HG03066 (cell line): ENCODE data around the gene ADARB2.

Experiments
- ATAC-seq: cut with Tn5 transposase; IDR thresholded peaks from one replicate; pipeline ENCODE4 v1.9.1; 2021; ENCODE audit warnings: low read depth; ENCODE audit not compliant: unreplicated experiment

The ADARB2 gene

DNA sequence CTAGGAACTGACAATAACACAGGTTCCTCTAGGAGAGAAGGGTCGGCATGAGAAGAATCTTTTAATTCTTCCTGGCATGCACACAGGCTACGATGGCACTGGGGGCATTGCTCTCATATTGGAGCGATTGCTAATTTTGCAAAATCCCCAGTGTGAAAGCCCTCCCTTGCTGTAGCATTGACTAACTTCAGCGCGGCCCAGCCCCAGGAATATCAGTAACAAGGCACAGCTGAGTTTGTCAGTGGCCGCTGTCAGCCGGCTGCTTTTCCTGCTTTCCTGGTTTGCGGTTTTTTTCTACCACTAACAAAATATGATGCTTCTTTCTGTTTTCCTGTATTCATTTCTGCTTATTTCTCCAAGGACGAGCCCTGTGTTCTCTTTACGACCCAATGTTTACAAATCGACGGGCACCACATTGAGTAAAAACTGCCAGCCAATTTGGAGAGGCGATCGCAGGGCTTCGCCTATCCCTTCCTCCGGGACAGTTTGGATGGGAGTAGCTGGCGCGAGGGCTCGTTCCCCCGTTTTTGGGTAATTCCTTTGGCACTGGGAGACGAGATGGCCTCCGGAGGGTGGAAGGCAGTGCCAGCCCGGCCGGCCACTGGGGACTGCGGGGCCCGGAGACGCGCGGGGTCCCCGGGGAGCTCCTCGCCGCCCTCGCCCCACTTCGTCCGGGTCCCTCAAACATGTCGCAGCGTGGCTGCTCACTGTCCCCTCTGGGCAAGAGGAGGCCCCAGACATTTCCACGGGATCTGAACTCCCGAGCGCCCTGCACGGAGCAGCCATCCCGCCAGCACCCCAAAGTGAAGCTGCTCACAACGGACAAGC, 967 bp downstream of the ADARB2 start:
- ATAC-seq: no peak

DNA sequence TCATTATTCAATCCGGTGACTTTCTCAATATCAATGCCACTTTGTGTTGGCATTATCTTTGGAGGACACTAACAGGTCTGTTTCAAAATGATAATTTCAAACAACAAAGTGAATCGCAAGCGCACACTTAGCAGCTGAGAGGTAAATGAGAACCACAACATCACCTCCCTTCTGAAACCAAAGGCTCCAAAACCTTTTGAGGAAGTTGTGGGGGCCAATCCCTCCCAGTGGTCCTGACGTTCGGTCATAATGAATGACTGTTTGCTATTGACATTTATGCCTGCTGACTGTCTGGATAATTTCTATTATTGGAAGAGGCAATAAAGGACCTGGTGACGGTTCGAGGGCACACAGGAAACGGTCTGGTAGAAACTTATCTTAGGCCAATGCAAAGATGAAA, 1.8 kb downstream of the ADARB2 start:
- ATAC-seq: no peak

DNA sequence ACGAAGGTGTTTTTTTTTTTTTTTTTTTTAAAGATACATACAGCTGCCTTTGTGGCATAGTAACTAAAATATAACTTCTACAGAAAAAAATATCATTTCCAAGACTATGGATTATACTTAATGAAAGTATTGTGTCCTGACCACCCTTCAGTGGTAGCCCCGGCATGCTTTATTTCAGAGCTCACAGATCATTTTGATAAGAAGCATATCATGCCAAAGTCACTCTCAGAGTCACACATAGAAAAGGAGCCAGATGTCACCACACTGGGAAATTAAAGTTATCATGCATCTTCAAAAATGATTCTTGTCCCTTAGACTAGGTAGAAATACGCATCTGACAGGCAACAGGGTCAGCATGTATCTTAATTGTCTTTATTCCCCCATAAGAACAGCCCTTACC, 3.0 kb downstream of the ADARB2 start:
- ATAC-seq: no peak

DNA sequence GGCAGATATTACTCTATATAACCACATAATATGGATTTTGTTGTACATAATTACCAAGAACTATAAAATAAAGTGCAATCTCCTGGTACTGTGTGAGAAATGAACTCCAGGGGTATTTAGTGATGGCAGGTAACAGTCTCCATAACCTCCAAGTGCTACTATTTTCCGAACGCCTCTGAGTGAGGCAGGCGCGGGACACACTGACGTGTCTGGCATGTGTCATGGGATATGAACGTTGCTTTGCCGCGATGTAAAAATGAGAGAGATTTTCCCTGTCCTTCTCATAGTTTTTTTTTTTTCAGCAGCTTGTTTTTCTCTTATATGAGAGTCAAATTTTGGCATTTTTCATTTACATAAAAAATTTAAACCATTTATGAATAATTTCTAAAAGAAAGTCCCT, 3.6 kb downstream of the ADARB2 start:
- ATAC-seq: no peak

DNA sequence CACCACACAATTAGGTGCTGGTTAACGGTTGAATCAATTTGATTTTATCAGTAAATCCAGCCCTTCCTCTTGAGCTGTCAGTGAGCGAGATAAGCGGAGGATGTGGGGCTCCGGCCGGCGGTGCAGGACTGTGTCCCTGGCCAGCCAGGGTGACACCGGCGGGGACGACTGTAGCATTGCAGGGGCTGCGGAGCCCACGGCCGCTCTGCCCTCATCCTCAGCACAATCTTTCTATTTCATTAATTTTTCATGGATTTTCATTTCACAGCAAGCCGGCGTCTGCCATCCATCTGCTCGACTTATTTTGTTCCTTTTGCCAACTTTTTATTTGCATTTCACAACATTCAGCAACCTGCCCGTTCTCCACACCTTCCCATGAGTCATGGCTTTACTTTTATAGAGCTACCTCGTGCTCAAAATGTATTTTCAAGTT, 4.7 kb downstream of the ADARB2 start:
- ATAC-seq: no peak

DNA sequence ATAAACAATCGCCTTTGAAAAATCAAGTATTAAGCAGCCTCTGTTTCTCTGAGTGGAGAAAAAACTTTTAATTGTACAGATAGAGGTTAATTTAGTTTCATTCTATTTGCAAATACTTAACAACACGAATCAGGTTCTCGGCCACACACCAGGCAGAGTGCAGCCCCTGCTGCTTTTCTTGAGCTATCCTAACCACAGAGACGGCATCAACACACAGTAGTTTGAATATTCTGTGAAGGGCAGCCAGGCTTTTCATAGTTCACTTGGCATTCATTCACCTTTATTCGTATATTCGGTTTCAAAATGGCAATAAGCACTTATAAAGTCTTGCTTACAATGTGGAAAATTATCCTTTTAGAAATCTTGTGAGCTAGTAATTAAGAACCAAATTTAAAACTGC, 5.7 kb downstream of the ADARB2 start:
- no peak for ATAC-seq

DNA sequence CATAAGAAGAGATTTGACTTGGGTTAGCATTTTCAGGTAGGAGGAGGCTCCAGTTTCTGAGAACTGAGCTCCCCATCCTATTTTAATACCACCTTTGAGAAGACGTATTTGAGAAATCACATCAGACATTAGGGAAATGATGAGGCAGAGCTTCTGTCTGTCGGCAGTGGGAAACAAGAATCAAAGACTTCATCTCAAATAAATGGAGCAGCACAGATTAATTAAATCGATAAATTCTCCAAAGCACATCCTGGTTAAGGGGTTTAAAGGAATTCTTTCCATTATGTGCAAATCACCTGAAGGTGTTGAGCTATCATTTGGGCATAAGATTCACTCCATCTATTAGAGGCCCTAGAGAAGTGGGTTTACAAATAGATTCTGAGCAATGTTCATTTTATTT, 7.6 kb downstream of the ADARB2 start:
- ATAC-seq: no peak

DNA sequence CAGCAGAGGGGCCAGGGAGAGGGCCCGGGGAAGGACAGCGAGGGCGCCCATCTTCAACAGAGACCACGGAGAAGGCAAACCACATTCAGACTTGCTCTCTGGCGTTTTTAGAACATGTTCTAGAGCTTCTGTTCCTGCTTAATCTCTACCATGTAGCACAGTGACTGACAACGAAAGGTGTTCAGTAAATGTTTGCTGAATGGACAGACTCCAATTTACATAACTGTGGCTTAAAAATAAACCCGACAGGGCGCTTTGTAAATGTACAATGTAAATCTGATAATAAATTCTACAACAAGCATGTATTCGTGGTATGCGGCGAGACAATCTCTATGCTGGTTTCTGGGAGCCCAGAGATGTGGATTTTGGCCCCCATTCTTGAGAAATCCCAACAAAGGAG, 10.5 kb downstream of the ADARB2 start:
- no peak for ATAC-seq

DNA sequence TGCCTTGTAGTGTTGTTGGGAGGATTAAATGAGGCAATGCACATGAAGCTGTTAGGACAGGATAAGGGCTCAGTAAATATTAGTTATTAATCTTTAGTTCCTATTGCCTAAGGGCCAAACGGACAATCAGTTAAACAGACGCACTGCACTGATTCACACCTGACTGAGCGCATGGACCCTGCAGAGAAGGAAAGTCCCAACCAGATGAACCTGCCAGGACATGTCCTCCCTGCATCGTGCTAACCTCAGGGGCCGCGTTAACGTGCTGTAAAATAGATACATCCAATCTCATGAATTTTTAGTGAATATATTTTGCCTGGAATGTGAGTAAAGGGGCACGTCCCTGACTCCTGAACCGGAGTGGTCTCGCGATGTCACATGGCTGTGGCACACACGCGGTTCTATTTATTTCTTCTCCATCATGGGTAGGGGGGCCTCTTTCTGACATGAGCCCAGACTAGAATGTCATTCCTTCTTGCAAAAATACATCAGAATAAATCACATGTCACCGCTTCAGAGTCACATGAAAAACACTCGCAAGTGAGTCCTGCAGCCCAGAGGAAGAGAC, 12.3 kb downstream of the ADARB2 start:
- no peak for ATAC-seq

DNA sequence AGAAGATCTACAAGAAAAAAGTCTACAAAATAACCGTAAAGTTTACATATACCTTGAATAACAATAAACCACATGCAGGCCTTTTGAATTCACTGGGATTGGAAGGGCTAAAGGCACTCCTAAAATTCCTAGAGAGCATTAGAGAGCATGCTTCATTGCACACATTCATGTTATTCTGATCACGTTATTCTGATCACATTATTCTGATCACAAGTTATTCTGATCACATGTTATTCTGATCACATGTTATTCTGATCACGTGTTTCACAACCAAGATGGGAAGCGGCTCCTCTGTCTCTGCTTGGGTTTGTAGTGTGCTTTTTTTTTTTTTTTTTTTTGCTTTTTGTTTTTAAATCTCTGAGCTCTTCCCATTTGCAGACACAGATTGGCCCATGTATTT, 20.5 kb downstream of the ADARB2 start:
- ATAC-seq: no peak

DNA sequence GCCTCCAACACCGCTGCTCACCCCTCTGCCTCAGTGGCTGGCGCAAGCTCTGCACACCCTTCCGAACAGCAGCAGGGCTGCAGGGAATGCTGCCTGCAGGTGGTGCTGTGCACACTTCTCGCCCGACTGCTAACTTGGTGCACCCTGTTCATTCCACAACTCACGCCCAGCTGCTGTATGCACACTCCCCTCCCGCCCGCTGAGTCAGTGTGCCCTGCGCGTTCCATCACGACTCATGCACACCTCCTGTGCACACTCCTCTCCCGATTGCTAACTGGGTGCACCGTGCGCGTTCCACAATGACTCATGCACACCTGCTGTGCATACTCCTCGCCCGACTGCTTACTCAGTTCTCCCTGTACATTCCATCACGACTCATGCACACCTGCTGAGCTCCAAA, 21.5 kb downstream of the ADARB2 start:
- ATAC-seq: no peak

DNA sequence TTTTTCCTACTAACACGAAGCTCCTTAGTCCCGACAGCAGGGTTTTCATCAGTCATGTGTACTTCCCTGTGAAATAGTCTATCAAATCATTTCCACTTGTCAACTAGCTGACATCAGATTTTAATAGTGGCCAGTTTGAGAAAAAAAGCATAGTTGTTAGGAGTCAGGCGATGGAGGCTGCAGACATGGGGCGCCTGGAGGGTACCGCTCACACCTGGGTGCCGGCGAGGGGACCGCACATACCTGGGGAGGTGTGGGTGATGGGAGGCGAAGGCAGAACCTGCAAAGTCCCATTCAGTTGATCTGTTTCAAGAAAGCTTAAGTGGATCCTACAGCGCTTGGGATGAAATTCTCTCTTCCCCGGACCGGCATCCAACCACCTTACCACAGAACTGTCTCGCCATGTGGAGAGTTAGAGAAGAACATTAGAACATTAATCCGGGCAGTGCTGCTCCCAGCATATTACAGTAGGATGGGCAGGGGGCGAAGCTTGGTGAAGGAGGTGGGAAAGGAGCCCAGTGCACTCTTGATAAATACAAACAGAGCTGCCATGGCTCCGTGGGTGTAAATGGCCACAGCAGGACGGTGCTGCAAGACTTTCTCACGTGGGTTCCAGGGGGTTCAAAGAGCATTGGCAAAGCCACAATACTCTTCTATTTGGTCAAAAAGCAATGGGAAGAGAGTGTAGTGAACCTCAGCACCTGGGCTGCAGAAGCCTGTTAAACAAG, 24.2 kb downstream of the ADARB2 start:
- ATAC-seq: no peak

DNA sequence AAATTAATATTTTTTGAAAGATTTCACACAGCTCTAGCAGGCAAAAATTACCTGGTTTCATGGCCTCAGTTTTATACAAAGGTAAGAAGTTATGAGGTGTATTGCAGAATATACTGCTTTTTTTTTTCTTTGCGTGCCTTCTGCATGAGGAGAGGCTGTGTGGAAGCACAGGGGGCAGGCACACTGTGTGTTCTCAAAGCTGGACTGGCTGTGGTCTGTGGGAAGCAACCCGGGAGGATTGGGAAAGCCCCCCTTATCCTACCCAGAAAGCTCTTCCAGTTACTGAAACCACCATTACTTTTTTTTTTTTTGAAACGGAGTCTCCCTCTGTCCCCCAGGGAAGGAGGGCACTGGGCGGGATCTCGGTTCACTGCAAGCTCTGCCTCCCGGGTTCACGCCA, 25.0 kb downstream of the ADARB2 start:
- ATAC-seq: no peak

DNA sequence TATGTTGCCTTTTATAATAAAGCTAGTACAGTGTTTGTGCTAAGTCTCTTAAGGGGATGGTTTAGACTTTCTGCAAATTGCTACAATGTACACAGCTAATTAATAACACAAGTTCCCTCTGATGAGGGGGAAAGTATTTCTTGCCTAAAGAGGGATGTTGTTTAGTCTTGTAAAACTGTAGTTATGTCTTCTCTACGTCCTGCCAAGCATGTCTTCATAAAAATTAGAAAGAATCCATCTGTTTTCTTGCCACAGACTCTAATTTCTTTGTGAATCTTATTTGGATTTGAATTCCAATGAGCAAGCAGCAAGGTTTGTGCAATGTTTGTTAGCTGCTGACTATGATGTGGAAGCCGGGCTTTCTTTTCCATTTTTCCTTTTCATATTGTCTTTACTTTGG, 28.2 kb downstream of the ADARB2 start:
- no peak for ATAC-seq

DNA sequence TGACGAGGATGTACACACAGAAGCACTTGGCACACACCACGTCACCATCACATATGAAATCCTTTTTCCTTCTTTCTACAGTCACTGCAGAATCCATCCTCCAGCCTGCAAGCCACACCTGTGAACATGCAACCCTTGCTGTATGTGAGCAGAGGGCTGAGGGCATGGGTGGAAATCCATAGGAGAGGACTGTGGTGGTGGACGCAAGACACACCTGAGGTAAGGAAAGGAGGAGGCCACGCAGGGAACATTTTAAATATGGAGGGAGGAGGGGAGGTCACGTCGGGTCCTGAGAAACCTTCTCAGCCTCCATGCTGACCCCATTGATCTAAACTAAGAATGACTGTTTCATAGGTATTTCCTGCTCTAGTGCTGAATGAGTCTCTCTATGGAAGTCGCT, 28.6 kb downstream of the ADARB2 start:
- ATAC-seq: no peak

DNA sequence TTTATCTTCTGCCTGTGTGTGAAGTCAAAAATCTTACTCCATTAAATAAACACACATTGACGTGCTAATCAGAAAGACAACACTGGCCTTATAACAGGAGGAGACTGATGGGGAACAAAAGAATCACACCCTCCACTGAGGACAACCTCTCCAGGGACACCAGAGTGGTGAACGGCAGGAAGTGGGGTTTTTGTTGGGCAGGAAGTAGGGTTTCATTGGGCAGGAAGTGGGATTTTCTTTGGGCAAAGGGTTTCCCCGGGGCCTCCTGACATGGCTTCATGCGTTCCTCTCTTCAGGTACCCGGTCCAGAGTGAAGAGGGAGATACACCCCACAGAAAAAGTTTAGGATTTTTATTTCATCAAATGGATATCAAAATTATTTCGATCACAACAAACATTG, 30.6 kb downstream of the ADARB2 start:
- no peak for ATAC-seq

DNA sequence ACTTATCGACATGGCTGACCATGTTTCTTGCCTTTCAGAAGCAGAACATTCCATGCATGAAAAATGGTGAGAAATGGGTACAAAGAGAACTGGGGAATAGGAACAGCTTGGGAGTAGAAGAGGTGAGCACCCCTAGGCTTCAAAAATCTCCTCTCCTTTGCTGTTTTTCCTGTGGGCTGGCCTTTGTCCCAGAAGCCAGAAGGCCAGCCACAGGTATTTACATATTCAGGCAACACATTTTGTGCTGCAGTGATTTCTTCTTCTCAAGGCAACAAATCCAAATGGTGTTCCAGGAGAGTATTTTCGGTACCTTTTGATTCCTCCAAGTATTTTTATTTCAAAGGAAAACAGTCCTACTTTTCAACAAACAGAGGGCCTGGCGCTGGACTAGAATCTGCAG, 31.1 kb downstream of the ADARB2 start:
- no peak for ATAC-seq

DNA sequence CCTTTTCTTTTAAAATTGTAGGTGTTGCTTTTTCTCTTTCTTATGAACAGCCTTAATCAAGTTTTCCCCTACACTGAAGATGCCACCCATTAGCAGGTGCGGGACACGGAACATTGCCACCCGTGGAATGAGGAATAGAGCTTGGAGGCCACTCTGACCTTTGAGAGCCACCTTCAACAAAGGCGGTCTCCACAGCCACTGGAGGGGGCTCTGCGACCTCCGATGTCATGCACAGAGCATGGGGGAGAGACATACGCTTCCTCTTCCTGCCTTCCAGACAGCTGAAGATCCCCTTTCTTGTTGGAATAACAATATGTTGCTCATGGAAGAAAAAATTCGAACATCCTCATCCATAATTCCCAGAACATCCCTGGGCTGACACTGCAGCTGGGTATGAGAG, 39.1 kb downstream of the ADARB2 start:
- no peak for ATAC-seq

DNA sequence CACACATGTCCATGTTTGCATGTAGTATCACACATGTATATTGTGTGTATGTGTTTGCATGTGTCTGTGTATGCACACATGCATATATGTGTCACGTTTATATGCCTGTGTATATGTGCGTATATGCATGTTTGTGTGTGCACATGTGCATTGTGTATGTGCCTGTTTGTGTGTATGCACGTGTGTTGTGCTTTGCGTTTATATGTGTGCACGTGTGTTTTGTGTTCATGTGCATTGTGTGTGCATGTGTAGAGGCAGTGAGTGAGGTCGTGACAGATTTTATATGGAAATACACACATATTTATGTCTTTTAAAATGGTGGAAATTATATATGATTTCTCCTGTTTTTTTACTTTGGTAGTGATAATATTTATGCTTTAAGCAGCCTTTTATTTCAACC, 41.2 kb downstream of the ADARB2 start:
- no peak for ATAC-seq

DNA sequence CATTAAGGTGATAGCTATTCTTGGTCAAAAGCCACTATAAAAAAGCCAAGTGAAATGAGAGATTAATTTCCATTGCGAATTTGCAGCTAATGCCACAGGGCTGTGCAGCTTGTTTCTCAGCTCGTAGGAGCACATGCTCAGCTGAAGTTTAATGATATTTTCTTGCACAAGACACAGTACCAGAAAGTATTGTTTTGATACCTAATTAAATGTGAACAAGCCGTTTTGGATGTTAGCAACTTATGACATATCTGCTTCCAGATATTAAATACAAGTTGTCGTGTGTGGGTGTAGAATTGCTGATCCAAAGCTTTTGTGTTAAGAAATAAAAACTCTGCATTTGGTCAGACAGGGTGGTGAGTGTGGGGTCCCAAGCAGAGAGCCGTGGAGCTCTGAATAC, 47.2 kb downstream of the ADARB2 start:
- no peak for ATAC-seq

DNA sequence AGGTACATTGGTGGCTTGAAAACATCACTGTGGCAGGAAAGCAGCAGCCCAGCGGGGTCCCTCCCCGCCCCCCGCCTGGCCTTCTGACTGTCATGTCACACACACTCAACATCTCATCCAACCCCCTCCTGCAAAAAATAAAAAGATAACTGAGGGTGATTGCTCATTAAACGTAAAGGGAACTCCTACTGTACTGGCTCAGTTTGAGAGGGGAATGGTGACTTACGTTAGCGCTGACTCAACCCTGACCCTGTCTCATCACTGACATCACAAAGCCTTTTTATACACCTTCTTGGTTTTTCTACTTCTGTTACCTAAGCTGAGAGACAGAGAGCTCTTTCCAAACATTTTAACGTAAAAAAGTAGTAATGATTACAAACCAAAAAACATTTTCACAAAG, 48.8 kb downstream of the ADARB2 start:
- ATAC-seq: no peak

DNA sequence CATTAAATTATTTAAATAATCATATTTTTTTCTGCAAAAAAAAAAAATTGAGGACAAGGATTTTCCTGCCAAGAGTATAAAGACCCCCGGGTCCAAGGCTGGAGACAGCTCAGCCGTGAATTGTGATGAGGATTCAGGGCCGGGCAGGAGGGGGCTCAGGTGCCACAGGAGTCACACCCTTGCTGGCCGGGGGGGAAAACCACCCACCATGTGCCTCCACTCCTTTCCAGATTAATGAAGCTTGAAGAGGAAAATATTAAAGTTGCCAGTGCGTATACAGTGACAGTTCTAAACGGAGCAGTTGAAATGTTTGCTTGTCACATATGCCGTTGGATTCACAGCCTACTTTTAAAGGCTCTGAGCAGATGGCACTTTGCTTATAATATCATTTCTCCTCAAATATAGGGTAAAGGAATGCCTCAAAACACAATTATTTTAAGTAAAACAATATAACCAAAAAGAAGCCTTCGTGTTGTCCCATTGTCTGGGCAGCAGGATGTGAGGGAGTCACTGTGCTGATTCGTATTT, 49.6 kb downstream of the ADARB2 start:
- no peak for ATAC-seq
